Right renal cortex interstitium (tissue), 3 donors: ENCODE measurements around the gene SRGAP1. TPM values are rescaled to one million over a fixed set of nuclear protein-coding genes. Genes with fewer than 3 reads are reported as not detected.
"Not testable (repeated sequence)": the region's sequence is repeated elsewhere in the genome, so short reads cannot be mapped to it uniquely, and the experiment has no call there.

Experiments
- DNase-seq, 3 donors: peaks; one replicate each; pipeline ENCODE4 v3.0.0-alpha.2; 2013; ENCODE audit warnings: low read depth in 3 of 3, low spot score in 2 of 3
- polyA plus RNA-seq, 3 donors: library from polyadenylated mRNA; unstranded; fragments of 120-200 nt; gene quantifications; one replicate each; pipeline ENCODE4 v1.2.1, GENCODE V29; 2013; ENCODE audit not compliant: insufficient read length in 3 of 3

Gene SRGAP1
- polyA plus RNA-seq, 3 donors: 21.7 to 24.0 (median 21.9) TPM

DNA sequence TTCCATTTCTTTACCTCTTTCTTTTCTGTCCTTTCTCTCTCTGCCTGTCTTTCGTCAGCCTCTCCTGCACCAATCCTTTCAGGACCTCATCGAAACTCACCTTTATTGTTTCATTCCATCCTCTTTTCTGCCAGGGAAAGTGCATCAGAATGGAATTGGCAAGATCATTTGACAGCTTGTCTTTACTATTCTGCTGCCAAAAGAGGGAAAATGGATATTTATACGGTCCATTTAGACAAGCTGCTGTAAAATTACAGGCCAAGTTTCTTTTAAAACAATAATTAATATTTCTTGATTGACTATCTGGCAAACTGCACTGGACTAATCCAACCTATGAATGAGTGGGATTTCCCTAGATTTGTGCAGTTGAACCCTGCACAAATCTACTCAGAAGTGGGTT lies 7.6 kb upstream of the SRGAP1 start:
- no peak for DNase-seq

DNA sequence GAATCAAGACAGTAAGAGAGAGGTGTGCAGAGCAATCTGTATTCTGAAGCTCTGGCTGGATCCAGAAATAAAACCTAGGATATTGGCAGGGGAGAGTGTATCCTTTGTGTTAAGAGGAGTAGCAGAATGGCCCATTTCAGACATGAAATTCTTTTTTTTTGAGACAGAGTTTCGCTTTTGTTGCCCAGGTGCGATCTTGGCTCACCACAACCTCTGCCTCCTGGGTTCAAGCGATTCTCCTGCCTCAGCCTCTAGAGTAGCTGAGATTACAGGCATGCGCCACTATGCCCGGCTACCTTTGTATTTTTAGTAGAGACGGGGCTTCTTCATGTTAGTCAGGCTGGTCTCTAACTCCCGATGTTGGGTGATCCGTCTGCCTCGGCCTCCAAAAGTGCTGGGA lies 6.1 kb upstream of the SRGAP1 start:
- no peak for DNase-seq

- no peak for DNase-seq
Measured at GRCh38 chr12:63841011-63841410, 3.5 kb upstream of the SRGAP1 start.

GRCh38 chr12:63841571-63841970 lies 2.9 kb upstream of the SRGAP1 start:
- DNase-seq: no peak

- DNase-seq: not testable (repeated sequence)
Measured at GRCh38 chr12:63842750-63843149, 1.8 kb upstream of the SRGAP1 start.

GRCh38 chr12:63843254-63843720 lies 1.2 kb upstream of the SRGAP1 start:
- DNase-seq: no peak

DNA sequence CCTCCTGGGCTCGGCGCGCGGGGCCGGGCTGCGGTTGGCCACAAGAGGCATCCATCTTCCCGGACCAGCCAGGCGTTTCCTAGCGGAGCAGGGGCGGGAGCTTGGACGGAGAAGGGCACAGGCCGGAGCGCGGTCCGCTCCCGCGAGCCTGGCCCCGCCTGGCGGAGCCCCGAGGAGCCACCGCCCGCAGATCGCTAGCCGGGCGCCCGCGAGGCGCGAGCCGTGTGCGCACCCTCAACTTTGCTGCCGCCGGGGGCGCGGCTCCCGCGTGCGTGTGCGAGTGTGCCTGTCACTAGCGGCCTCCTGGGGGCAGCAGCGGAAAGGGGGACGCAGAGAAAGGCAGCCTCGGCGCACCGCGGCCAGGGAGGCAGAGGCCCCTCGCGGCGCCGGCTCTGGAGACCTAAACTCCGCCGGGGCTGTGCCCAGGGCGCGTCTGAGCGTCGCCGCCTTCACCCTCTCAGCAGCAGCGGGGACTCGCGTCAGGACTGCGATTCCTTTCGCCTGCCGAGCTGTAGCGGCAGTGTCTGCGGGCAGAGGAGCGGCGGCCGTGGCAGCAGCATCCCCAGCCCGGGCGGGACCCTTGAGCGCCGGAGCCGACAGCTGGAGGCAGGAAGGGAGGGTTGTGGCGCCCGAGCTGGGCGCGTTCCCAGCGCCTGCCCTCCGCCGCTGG lies 644 bp upstream of the SRGAP1 start:
- peak in 2 of 3 donors; percentile 86 to 91 for DNase-seq

DNA sequence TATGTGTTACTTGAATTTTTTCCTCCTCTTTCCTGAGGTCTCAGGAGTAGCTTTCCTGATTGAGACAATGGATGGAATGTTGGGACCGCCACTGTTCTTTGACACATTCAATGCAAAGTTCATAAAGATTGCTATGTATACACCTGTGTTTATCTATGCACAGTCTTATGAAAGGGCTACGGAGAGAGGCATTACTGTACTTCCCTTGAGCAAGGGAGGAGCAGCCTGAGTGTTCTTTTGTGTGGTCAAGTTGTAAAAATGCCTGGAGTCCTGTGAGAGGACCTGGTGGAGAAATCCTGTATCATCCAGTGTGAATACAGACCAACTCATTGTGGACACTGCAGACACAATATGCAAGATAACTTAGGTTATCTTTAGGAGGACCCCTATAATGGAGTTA lies 1.2 kb downstream of the SRGAP1 start:
- DNase-seq: no peak

- DNase-seq: no peak
Measured at GRCh38 chr12:63846238-63846967, 1.9 kb downstream of the SRGAP1 start.

DNA sequence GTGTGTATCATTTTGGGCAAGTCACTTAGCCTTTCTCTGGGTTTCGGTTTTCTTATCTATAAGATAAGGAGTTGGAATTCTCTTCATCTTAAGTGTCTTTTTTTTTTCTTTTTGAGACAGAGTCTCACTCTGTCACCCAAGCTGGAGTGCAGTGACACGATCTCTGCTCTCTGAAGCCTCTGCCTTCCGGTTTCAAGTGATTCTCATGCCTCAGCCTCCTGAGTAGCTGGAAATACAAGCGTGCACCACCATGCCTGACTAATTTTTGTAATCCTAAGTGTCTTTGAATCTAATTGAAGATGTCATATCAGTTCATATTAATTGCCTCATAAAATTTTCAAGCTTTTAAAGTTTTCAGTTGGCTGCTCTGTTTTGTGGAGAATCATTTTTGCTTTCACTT lies 4.0 kb downstream of the SRGAP1 start:
- DNase-seq: no peak

DNA sequence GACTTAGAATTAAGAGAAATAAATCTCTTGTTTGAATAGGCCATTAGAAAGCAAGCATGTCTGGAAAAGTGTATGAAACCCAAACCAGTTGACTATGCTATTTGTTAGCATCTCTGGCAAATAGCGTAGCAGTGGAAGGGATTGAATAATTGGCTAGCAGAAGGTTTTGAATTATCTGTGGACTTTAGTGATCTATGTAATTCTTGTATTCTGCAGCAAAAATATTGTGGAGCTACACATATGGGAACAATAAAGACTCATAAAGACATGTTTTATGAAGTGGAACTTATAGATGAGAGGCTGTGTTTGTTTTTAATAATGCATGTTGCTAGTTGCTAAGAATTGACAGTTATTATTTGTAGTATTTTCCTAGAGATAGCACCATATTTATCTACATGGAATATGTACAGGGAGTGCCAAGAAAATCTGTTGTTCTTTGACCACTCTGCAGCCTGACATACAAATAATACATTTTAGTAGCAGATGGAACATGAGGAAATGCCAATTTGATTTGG lies 4.7 kb downstream of the SRGAP1 start:
- no peak for DNase-seq

DNA sequence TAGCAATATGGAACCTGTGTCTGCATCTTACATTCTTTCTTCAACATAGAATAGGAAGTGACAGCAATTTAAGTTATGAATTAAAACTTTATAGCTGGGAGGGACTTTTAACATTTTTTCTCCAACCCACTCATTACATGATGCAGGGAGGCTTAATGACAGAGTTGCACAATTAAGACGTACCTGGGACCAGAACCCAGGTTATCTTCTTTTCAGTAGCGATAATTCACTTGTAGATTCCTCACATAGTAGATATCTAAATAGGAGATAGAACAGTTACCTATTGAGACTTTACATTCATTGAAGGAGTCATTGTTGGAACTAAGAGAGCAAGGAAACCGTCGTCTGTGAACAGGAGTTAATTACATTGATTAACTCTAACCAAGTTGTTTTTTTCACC lies 5.1 kb downstream of the SRGAP1 start:
- DNase-seq: no peak

GRCh38 chr12:63853978-63854377 lies 9.5 kb downstream of the SRGAP1 start:
- DNase-seq: no peak

DNA sequence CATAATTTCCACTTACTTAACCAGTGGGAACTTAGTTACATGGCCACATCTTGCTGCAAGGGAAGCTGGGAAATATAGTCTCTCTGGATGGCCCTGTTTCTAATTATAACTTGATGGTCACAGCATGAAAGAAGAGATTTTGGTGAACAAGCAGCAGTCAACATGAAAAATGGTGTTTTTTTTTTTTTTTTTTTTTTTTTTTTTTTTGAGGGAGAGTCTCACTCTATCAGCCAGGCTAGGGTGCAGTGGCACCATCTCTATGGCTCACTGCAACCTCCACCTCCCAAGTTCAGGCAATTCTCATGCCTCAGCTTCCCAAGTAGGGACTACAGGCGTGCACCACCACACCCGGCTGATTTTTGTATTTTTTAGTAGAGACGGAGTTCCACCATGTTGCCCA lies 10.8 kb downstream of the SRGAP1 start:
- DNase-seq: no peak

GRCh38 chr12:63857771-63858670 lies 13.5 kb downstream of the SRGAP1 start:
- no peak for DNase-seq

GRCh38 chr12:63859880-63860279 lies 15.4 kb downstream of the SRGAP1 start:
- DNase-seq: not testable (repeated sequence)

DNA sequence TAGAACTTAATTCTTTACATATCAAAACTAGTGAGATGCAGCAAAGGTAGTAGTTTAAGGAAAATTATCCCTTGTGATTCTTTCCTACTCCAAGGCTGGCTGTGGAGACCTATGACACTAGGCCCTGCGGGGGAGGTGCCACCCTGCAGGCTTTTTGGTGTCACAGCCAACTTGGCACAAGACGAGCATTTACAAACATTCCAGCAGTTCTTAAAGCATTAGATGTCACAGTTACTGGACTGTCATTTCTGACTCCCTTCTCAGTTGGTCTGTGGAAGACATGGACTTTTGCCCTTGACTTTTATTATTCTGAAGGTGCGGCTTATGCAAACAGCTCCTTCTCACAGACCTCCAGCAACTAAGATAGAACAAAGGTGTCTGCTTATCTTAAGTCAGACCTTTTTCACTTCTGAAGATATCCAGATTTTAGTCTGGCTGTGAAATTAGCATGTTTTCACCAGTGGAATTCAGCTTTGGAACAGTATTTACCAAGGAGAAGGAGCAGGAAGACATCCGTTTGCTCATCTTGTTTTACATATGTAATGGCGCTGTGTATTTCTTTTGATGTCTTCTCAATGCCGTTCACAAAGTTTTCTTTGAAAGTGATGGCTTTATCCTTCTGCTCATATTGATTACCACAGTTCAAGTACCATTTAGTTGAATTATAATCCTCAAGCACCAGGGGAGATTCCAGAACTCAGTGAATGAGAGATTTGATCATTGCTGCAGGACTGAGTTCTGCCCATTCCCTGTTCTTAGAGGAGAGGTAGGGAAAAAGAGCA lies 17.9 kb downstream of the SRGAP1 start:
- no peak for DNase-seq

DNA sequence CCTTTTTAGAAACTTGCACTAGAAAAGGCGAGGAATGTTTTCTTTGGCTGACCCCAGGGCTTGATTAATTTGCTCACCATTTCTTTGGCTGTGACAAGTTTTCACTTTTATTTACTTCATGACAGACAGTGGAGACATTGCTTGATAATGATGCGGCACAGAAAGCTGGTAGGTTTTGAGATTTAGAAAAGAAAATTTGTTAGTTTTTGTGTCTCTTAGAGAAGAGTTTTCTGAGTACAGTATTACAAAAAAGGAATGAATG lies 18.4 kb downstream of the SRGAP1 start:
- DNase-seq: no peak

GRCh38 chr12:63863658-63864453 lies 19.4 kb downstream of the SRGAP1 start:
- no peak for DNase-seq

- DNase-seq: no peak
Measured at GRCh38 chr12:63864454-63864706, 19.9 kb downstream of the SRGAP1 start.
